Measurements from ENCODE around the gene ACTR10.

- TF ChIP-seq ASH2L (IDR thresholded peaks at IDR 0.05; ENCODE audit: low read length): no peak
- TF ChIP-seq POLR2AphosphoS5 (IDR thresholded peaks at IDR 0.05; ENCODE audit: low read depth, low read length): no peak
- TF ChIP-seq ZNF274 (IDR thresholded peaks at IDR 0.05; ENCODE audit: borderline replicate concordance, extremely low read depth, low read length): no peak
- TF ChIP-seq YY1 (IDR thresholded peaks at IDR 0.05; ENCODE audit: low read depth, low read length): no peak
- TF ChIP-seq EP300 (IDR thresholded peaks at IDR 0.05; ENCODE audit: borderline replicate concordance in 1 of 2, low read depth in 2 of 2, low read length in 2 of 2): no peak
- no peak for TF ChIP-seq TAF7 (optimal IDR thresholded peaks at IDR 0.05; ENCODE audit: borderline replicate concordance, low read depth, low read length)
- TF ChIP-seq PHF8 (conservative IDR thresholded peaks at IDR 0.05; ENCODE audit: low read depth, low read length): no peak
These were observed 65.5 kb downstream of the ACTR10 start for GRCh38 chr14:58265401-58265800.
